GM12865 (cell line): ENCODE measurements around the gene CA10.

ENCODE experiments used
- DNase-seq: peaks from one replicate; pipeline ENCODE4 v3.0.0; 2010; ENCODE audit warnings: low read depth
- H3K4me3 ChIP-seq: 2 replicates; pipeline ENCODE4 v1.5.1; 2011; ENCODE audit warnings: mild to moderate bottlenecking, low read depth, low read length, control low read depth
- CTCF ChIP-seq: IDR thresholded peaks from 2 replicates; pipeline ENCODE4 v1.5.1; 2011; ENCODE audit warnings: low read length, control low read depth, low read depth, inconsistent platforms; ENCODE audit not compliant: insufficient read depth; ENCODE audit errors: missing control alignments

Gene CA10

GRCh38 chr17:52035336-52035915, 123.1 kb downstream of the CA10 start:
- no peak for DNase-seq
- H3K4me3 ChIP-seq, result no peak overlapping the region
- no peak for TF ChIP-seq CTCF

- H3K4me3 ChIP-seq, result no peak overlapping the region
- no peak for DNase-seq
- TF ChIP-seq CTCF, result no peak
These were observed 126.1 kb downstream of the CA10 start for GRCh38 chr17:52032454-52032853.

- DNase-seq, result no peak
- H3K4me3 ChIP-seq, result no peak overlapping the region
- TF ChIP-seq CTCF, result no peak
These were observed 128.5 kb downstream of the CA10 start for GRCh38 chr17:52030052-52030451.

GRCh38 chr17:52027620-52028295, 130.8 kb downstream of the CA10 start:
- no peak for TF ChIP-seq CTCF
- no peak for DNase-seq
- no peak overlapping the region for H3K4me3 ChIP-seq

- H3K4me3 ChIP-seq, result no peak overlapping the region
- DNase-seq, result no peak
These were observed 131.4 kb downstream of the CA10 start for GRCh38 chr17:52027081-52027480.

GRCh38 chr17:52026075-52026474, 132.4 kb downstream of the CA10 start:
- no peak overlapping the region for H3K4me3 ChIP-seq
- no peak for DNase-seq
- TF ChIP-seq CTCF, result no peak

More at GRCh38 chr17:52027081-52027480, 131.4 kb downstream of the CA10 start:
- no peak for TF ChIP-seq CTCF

GRCh38 chr17:52025236-52025635, 133.3 kb downstream of the CA10 start:
- no peak for TF ChIP-seq CTCF
- no peak overlapping the region for H3K4me3 ChIP-seq
- no peak for DNase-seq
